Right lung (tissue), 5 donors: ENCODE data around the gene CILP2. TPM values are rescaled to one million over a fixed set of nuclear protein-coding genes. Genes with fewer than 3 reads are reported as not detected.
A peak's percentile ranks its signal among the peaks of the same experiment; 100 is the strongest.

ENCODE experiments used
- DNase-seq, 2 donors: peaks; one replicate each; pipeline ENCODE4 v3.0.0-alpha.2; 2013
- polyA plus RNA-seq, 5 donors: library from polyadenylated mRNA; unstranded; fragments of 120-200 nt; gene quantifications; one replicate each; pipeline versions ENCODE4 v1.2.1 to v1.2.3, GENCODE V29; 2013; ENCODE audit warnings: inconsistent platforms in 1 of 5, low replicate concordance in 1 of 5; ENCODE audit not compliant: insufficient read length in 5 of 5, insufficient read depth in 1 of 5

CILP2 gene
- polyA plus RNA-seq, 5 donors = 0.16 to 1.0 (median 0.35) TPM

- DNase-seq = no peak
Observed at GRCh38 chr19:19561946-19562664, 24.0 kb downstream of the CILP2 start.

GRCh38 chr19:19562665-19563347, 24.7 kb downstream of the CILP2 start:
- no peak for DNase-seq

DNA sequence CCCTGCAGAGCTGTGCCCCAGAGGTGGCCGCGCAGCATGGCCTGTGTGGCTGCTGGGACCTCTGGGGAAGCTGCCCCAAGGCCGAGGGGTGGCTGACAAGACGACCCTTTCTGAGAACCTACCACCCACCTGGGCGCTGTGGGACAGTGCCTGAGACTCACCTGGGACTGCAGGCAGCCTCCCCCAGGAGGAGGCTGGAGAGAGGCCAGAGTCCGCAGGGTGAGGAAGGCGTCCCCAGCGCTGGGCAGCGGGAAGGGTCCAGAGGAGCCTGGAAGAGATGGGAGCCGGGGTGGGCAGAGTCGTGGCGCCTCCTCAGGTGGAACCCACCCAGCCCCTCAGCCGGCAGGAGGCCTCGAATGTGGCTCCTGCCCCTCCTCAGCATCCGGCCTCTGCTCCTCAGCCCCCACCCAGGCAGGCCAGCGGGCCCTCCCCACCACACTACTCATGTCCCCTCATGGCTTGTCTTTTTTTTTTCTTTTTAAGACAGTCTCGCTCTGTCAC, 25.3 kb downstream of the CILP2 start:
- no peak for DNase-seq

DNA sequence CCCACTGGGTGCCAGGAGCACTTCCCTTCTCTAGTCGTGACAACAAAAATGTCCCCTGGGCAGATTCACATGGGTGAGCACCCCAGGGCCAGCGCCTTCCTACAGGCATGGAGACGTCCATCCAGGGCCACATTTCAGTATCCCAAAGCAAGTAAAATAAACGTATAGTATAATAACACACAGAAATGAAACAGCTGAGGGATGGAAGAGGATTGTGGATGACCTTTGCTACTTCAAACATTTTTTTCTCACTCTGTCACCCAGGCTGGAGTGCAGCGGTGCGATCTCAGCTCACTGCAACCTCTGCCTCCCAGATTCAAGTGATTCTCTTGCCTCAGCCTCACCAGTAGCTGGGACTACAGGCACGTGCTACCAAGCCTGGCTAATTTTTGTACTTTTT, 28.2 kb downstream of the CILP2 start:
- DNase-seq = no peak

GRCh38 chr19:19567391-19567790, 29.3 kb downstream of the CILP2 start:
- DNase-seq = no peak

DNA sequence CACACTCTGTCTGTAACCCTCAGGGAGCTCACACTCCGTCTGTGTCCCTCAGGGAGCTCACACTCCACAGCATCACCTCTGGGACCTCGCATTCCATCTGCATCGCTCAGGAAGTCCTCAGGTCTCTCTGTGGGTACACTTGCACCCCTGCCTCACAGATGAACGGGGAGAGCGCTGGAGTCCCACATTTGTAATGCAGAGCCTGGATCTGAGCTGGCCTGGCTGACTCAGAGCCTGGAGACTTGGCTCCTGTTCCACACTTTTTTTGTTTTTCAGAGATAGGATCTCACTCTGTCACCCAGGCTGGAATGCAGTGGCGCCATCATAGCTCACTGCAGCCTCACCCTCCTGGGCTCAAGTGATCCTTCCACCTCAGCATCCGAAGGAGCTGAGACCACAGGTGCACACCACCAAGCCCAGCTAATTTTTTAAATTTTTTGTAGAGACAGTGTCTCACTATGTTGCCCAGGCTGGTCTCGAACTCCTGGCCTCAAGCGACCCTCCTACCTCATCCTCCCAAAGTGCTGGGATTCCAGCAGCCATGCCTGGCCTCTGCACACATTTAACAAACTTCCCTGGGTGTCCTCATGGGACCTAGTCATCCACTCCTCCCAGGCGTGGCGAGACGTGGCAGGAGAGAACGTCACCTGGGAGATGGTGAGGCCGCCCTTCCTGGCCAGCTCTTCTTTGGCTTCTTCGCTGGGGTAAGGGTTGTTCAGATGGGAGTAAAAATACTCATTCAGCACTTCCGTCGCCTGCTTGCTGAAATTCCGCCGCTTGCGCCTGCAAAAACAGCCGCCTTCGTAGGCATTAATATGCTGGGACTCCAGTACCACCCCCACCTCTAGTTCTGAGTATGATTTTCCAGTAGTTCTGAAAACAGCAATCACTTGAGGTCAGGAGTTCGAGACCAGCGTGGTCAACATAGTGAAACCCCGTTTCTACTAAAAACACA, 31.0 kb downstream of the CILP2 start:
- no peak for DNase-seq

GRCh38 chr19:19570571-19570970, 32.5 kb downstream of the CILP2 start:
- DNase-seq = no peak

- DNase-seq = no peak
Observed at GRCh38 chr19:19571071-19571786, 33.2 kb downstream of the CILP2 start.

GRCh38 chr19:19575411-19575810, 37.3 kb downstream of the CILP2 start:
- DNase-seq = no peak

DNA sequence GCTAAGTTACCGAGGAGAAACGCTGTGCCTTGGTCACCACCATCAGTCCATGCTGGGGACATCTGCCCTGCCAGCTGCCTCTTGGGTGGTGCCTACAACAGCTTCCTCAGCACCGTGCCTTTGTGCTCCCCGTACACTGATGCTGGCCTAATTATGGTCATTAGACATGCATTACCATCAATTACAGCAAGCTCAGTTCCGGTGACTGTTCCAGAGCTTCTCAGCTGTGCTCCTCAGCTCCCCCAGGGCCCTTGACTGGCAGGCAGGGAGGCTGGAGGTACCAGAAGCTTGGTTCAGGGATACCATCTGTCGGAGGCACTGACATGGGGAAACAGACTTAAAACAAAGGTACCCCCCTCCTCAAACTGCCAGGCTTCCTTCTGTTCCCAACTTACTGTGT, 40.2 kb downstream of the CILP2 start:
- DNase-seq = no peak

DNA sequence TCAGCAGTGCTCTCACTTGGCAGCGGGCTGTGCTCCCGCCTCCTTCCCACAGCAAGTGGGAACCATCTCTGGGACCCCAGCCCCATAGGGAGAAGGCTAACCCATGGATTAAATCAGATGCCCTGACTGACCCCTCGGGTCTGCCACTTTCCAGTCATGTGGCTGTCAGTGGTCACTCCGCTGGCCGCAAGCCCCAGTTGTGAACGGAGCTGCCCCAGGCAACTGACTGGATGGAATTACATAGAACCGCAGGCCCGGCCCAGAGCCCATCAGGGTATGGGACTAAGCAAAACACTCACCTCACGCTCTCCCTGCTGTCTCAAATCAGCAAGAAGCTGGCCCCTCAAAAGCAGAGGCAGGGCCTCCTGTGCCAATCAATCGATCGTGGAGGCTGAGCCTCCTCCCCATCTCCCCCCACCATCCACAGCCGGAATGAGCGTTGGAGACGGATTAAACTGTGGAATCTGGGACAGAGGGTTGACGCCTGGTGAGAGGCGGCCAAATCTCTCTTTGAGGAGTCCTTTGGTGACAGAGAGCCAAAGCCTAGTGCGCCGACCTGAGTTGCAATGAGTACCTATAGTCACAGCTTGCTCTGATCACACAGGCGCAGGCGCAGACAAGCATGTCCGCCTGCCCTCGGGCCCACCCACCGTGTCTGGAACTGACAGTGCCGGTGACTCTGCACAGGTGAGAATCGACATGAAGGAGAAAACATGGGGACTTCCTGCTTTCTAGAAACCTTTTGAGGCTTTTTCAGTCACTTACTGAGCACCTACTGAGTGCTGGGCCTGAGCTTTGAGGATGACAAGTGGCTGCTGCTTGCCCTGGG, 41.7 kb downstream of the CILP2 start:
- DNase-seq = no peak

GRCh38 chr19:19580418-19580817, 42.4 kb downstream of the CILP2 start:
- DNase-seq = no peak

DNA sequence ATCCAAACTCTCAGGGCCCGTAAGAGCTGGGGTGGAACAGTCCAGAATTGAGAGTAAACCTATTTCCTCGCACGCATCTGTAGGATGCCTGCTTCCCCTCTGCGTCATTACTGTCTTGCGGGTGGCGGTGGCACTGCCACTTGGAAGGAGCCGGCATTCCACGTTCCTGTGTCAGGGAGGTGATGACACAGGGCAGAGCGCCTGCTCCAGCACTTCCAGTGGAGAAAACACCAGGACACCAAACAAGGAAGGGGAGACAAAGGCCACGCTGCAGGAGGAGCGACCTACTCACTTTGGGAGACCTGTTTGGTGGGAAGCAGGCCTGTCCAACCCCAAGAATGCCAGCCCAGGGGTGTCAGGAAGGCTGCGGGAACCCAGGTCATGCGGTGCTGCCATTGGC, 43.3 kb downstream of the CILP2 start:
- no peak for DNase-seq

GRCh38 chr19:19582471-19582870, 44.4 kb downstream of the CILP2 start:
- DNase-seq = no peak

DNA sequence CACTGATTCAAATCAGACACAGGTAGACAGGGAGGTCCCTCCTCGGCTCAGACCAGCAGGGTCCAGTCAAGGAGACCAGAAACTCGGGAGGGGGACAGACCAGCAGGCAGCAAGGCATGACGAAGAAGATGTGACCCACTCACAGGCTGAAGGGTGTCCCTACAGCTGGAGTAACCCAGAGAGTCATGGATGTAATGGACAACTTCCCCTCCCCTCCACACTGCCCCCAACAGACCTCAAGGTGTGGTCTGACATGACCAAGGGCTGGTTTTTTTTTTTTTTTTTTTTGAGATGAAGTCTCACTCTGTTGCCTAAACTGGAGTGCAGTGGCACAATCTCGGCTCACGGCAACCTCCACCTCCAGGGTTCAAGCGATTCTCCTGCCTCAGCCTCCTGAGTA, 46.3 kb downstream of the CILP2 start:
- DNase-seq = no peak

- no peak for DNase-seq
Observed at GRCh38 chr19:19587771-19588170, 49.7 kb downstream of the CILP2 start.

- no peak for DNase-seq
Observed at GRCh38 chr19:19588546-19588945, 50.5 kb downstream of the CILP2 start.

DNA sequence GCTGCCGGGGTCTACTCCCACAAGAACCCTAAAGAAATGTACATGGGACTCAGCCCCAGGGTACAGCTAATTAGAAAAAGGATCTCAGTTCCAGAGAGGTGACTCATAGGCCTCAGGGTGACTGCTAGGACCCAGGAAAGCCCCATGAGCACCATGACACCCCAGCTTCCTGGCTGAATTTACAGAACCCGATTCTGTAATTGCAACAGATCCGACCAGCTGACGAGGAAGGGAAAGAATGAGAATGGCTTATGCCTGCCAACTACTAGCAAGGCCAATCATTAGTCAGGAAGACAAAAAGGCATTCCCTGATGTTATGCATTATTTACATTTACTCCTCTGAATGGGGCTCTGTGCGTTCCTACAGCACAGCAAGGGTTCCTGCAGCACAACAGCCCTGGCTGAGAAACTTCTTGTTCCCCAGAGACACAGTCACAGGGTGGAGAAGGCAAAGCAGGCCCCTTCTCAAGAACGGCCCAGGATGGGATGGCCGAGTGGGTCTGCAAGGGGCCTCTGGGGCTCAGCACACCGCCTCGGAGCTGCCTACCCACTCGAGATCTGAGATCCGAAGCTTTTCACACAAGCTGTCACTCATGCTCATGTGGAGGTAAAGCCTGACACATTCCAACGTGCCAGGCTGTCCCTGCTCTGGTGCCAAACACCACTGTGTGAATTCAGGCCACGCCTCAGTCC, 53.2 kb downstream of the CILP2 start:
- peak; percentile 75 to 84 for DNase-seq

GRCh38 chr19:19592690-19593089, 54.6 kb downstream of the CILP2 start:
- DNase-seq = no peak

DNA sequence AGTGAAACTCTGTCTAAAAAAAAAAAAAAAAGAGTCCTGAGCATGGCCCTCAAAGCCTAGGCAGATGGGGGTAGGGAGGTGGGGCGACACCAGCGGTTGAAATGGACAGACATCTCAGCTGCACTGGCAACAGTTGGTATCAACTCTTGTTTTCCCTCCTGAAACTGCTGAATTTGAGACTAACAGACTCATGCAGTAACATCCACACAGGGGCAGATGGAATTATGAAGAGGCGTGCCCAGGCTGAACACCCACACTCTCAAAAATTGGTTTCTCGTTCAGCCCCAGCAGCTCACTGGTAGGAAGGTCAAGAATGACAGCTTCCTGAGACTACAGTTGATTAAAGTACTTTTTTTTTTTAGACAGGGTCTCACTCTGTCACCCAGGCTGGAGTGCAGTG, 56.3 kb downstream of the CILP2 start:
- no peak for DNase-seq
